Measurements from ENCODE around the gene FKBP11.

The FKBP11 gene

GRCh38 chr12:48937170-48937569 lies 11.9 kb upstream of the FKBP11 start:
- H3F3A ChIP-seq (ENCODE audit: insufficient read depth, low read length): no peaks in the 10 kb centered on the region
- no peaks in the 10 kb centered on the region for H3K79me2 ChIP-seq (ENCODE audit: low read length)
- no peaks in the 10 kb centered on the region for H3K9me3 ChIP-seq (replicated peaks; ENCODE audit: insufficient read depth, low read length)
- H4K20me1 ChIP-seq (ENCODE audit: insufficient read depth, low read length): no peaks in the 10 kb centered on the region; the same call in 1 of the 2 replicates
- no peaks in the 10 kb centered on the region for H3K4me1 ChIP-seq (ENCODE audit: low read length)
- H3K27ac ChIP-seq (ENCODE audit: low read length): no peak overlapping the region
- DNase-seq: no peak
- no peak overlapping the region for H3K4me3 ChIP-seq (ENCODE audit: low read length)
- no peaks in the 10 kb centered on the region for H3K36me3 ChIP-seq (replicated peaks; ENCODE audit: insufficient read depth, low read length)
- H3K4me2 ChIP-seq (ENCODE audit: low read depth, low read length): no peak overlapping the region
- TF ChIP-seq EZH2phosphoT487 (IDR thresholded peaks at IDR 0.05; ENCODE audit: low read length): no peak
- TF ChIP-seq EZH2 (optimal IDR thresholded peaks at IDR 0.05; ENCODE audit: low read depth, low read length): no peak
- TF ChIP-seq CTCF (IDR thresholded peaks at IDR 0.05; ENCODE audit: low read length): 0 out of 2 replicates have a peak, but pooled peaks have one; percentile 7
- H3K27me3 ChIP-seq (replicated peaks; ENCODE audit: insufficient read depth, low read length): no peaks in the 10 kb centered on the region
- no peak overlapping the region for H3K9ac ChIP-seq (ENCODE audit: low read length)
- no peaks in the 10 kb centered on the region for H3K9me2 ChIP-seq (replicated peaks; ENCODE audit: insufficient read depth, low read length)
- H2AFZ ChIP-seq (ENCODE audit: low read length): no peak overlapping the region

- H3K4me1 ChIP-seq (ENCODE audit: low read length): no peaks in the 10 kb centered on the region
- H3K27ac ChIP-seq (ENCODE audit: low read length): no peak overlapping the region
- H3K27me3 ChIP-seq (replicated peaks; ENCODE audit: insufficient read depth, low read length): no peaks in the 10 kb centered on the region
- TF ChIP-seq EZH2 (optimal IDR thresholded peaks at IDR 0.05; ENCODE audit: low read depth, low read length) (no peak), EZH2phosphoT487 (IDR thresholded peaks at IDR 0.05; ENCODE audit: low read length) (no peak), CTCF (IDR thresholded peaks at IDR 0.05; ENCODE audit: low read length) (peak; percentile 90)
- DNase-seq: peak; percentile 62
- H3K9ac ChIP-seq (ENCODE audit: low read length): no peak overlapping the region
- H3F3A ChIP-seq (ENCODE audit: insufficient read depth, low read length): no peaks in the 10 kb centered on the region
- no peaks in the 10 kb centered on the region; the same call in 1 of the 2 replicates for H4K20me1 ChIP-seq (ENCODE audit: insufficient read depth, low read length)
- no peaks in the 10 kb centered on the region for H3K79me2 ChIP-seq (ENCODE audit: low read length)
- no peak overlapping the region for H2AFZ ChIP-seq (ENCODE audit: low read length)
- H3K9me2 ChIP-seq (replicated peaks; ENCODE audit: insufficient read depth, low read length): no peaks in the 10 kb centered on the region
- H3K9me3 ChIP-seq (replicated peaks; ENCODE audit: insufficient read depth, low read length): no peaks in the 10 kb centered on the region
- no peaks in the 10 kb centered on the region for H3K36me3 ChIP-seq (replicated peaks; ENCODE audit: insufficient read depth, low read length)
- no peak overlapping the region for H3K4me2 ChIP-seq (ENCODE audit: low read depth, low read length)
- H3K4me3 ChIP-seq (ENCODE audit: low read length): no peak overlapping the region
Observed at GRCh38 chr12:48936379-48936979, 11.2 kb upstream of the FKBP11 start.

- peak; percentile 12 for DNase-seq
- Histone ChIP-seq H3K79me2 (ENCODE audit: low read length) (no peaks in the 10 kb centered on the region), H3K27me3 (replicated peaks; ENCODE audit: insufficient read depth, low read length) (no peaks in the 10 kb centered on the region), H3K4me2 (ENCODE audit: low read depth, low read length) (no peak overlapping the region), H3K9me3 (replicated peaks; ENCODE audit: insufficient read depth, low read length) (no peaks in the 10 kb centered on the region), H3K4me3 (ENCODE audit: low read length) (no peak overlapping the region), H2AFZ (ENCODE audit: low read length) (no peak overlapping the region), H3K9ac (ENCODE audit: low read length) (no peak overlapping the region), H3K9me2 (replicated peaks; ENCODE audit: insufficient read depth, low read length) (no peaks in the 10 kb centered on the region), H3K36me3 (replicated peaks; ENCODE audit: insufficient read depth, low read length) (no peaks in the 10 kb centered on the region), H3K4me1 (ENCODE audit: low read length) (no peaks in the 10 kb centered on the region), H4K20me1 (ENCODE audit: insufficient read depth, low read length) (no peaks in the 10 kb centered on the region; the same call in 1 of the 2 replicates), H3K27ac (ENCODE audit: low read length) (no peak overlapping the region), H3F3A (ENCODE audit: insufficient read depth, low read length) (no peaks in the 10 kb centered on the region)
- TF ChIP-seq CTCF (IDR thresholded peaks at IDR 0.05; ENCODE audit: low read length) (peak; percentile 23), EZH2 (optimal IDR thresholded peaks at IDR 0.05; ENCODE audit: low read depth, low read length) (no peak)
Observed at GRCh38 chr12:48934312-48934706, 9.0 kb upstream of the FKBP11 start.

All from MM.1S (cell line).